ENCODE measurements around the gene CATSPERB.

DNA sequence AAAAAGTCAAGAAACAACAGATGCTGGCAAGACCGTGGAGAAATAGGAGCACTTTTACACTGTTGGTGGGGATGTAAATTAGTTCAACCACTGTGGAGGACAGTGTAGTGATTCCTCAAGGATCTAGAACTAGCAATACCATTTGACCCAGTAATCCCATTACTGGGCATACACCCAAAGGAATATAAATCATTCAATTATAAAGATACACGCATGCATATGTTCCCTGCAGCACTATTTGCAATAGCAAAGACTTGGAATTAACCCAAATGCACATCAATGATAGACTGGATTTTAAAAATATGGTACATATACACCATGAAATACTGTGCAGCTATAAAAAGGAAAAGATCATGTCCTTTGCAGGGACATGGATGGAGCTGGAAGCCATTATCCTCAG, 18.0 kb upstream of the CATSPERB start:
- TF ChIP-seq, protein P1, sequence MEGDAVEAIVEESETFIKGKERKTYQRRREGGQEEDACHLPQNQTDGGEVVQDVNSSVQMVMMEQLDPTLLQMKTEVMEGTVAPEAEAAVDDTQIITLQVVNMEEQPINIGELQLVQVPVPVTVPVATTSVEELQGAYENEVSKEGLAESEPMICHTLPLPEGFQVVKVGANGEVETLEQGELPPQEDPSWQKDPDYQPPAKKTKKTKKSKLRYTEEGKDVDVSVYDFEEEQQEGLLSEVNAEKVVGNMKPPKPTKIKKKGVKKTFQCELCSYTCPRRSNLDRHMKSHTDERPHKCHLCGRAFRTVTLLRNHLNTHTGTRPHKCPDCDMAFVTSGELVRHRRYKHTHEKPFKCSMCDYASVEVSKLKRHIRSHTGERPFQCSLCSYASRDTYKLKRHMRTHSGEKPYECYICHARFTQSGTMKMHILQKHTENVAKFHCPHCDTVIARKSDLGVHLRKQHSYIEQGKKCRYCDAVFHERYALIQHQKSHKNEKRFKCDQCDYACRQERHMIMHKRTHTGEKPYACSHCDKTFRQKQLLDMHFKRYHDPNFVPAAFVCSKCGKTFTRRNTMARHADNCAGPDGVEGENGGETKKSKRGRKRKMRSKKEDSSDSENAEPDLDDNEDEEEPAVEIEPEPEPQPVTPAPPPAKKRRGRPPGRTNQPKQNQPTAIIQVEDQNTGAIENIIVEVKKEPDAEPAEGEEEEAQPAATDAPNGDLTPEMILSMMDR (conservative IDR thresholded peaks at IDR 0.05 in 1 of 2, IDR thresholded peaks at IDR 0.05 in 1 of 2; ENCODE audit: extremely low read depth in 1 of 2, insufficient read depth in 1 of 2, low read depth in 1 of 2, low read length in 2 of 2): no peak
- TF ChIP-seq EZH2 (IDR thresholded peaks at IDR 0.05; ENCODE audit: borderline replicate concordance, low read length): no peak

Measured in mammary epithelial cell (primary cell).